C1 segment of cervical spinal cord (tissue), 14 donors: ENCODE results near the gene KRTAP5-4.
"Not testable (repeated sequence)": the region's sequence is repeated elsewhere in the genome, so short reads cannot be mapped to it uniquely, and the experiment has no call there.

Source experiments
- DNase-seq, 14 donors: peaks; one replicate each; lab custom pipeline; 2025; lab: John Stamatoyannopoulos, UW

Gene KRTAP5-4

GRCh38 chr11:1600626-1601025 lies 21.3 kb downstream of the KRTAP5-4 start:
- peak in 4 of 14 donors; percentile 3 to 39 (median 10) for DNase-seq

- DNase-seq, result no peak
Observed at GRCh38 chr11:1598816-1599215, 23.1 kb downstream of the KRTAP5-4 start.

GRCh38 chr11:1598406-1598805 lies 23.5 kb downstream of the KRTAP5-4 start:
- DNase-seq, result not testable (repeated sequence)

GRCh38 chr11:1597994-1598380 lies 24.0 kb downstream of the KRTAP5-4 start, which contains the start of gene KRTAP5-2:
TSS of gene KRTAP5-2 (minus strand) at chr11:1598294. CDS start at chr11:1598250, 44 bp downstream.
- no peak for DNase-seq

- no peak for DNase-seq
Observed at GRCh38 chr11:1597331-1597993, 24.5 kb downstream of the KRTAP5-4 start.

GRCh38 chr11:1596576-1597121 lies 25.3 kb downstream of the KRTAP5-4 start:
- DNase-seq, result peak in 1 of 14 donors; percentile 68

- peak in 1 of 14 donors; percentile 38 for DNase-seq
Observed at GRCh38 chr11:1595994-1596575, 25.9 kb downstream of the KRTAP5-4 start.

GRCh38 chr11:1592628-1593027 lies 29.3 kb downstream of the KRTAP5-4 start:
- DNase-seq, result no peak

GRCh38 chr11:1589996-1590395 lies 31.9 kb downstream of the KRTAP5-4 start:
- DNase-seq, result no peak

- not testable (repeated sequence) for DNase-seq
Observed at GRCh38 chr11:1589191-1589963, 32.6 kb downstream of the KRTAP5-4 start.

GRCh38 chr11:1586699-1587098 lies 35.2 kb downstream of the KRTAP5-4 start:
- no peak for DNase-seq

GRCh38 chr11:1584661-1585370 lies 37.1 kb downstream of the KRTAP5-4 start, which contains the start of gene KRTAP5-1:
TSS of gene KRTAP5-1 (minus strand) at chr11:1585283. CDS start at chr11:1585249, 34 bp downstream.
- DNase-seq, result not testable (repeated sequence)

GRCh38 chr11:1582909-1583308 lies 39.0 kb downstream of the KRTAP5-4 start:
- DNase-seq, result not testable (repeated sequence)

GRCh38 chr11:1581976-1582375 lies 40.0 kb downstream of the KRTAP5-4 start:
- no peak for DNase-seq

- no peak for DNase-seq
Observed at GRCh38 chr11:1576825-1577224, 45.1 kb downstream of the KRTAP5-4 start.

- DNase-seq, result not testable (repeated sequence)
Observed at GRCh38 chr11:1575756-1576155, 46.2 kb downstream of the KRTAP5-4 start.

GRCh38 chr11:1574933-1575242 lies 47.0 kb downstream of the KRTAP5-4 start:
- no peak for DNase-seq

- peak in 6 of 14 donors; percentile 8 to 67 (median 49) for DNase-seq
Observed at GRCh38 chr11:1574238-1574932, 47.6 kb downstream of the KRTAP5-4 start.

GRCh38 chr11:1573903-1574237 lies 48.1 kb downstream of the KRTAP5-4 start:
- peak in 1 of 14 donors; percentile 66 for DNase-seq

- DNase-seq, result peak in 2 of 14 donors; percentile 36 to 66
Observed at GRCh38 chr11:1573077-1573902, 48.6 kb downstream of the KRTAP5-4 start.
